GM23338 (cell line): Measurements from ENCODE around the gene SGCD. TPM values are rescaled to one million over a fixed set of nuclear protein-coding genes. Genes with fewer than 3 reads are reported as not detected.

ENCODE experiments used
- ATAC-seq: fragments of 200-7000 bp; cut with Tn5 transposase; 3 replicates; pipeline ENCODE4 v1.9.1; 2020
- DNase-seq: peaks from one replicate; pipeline ENCODE4 v3.0.0-alpha.2; 2015; ENCODE audit warnings: low spot score
- H2AFZ ChIP-seq: fragments of 200-600 bp; sonication (generic); 2 replicates; pipeline ENCODE4 v1.8.0; 2016; ENCODE audit warnings: antibody characterized with exemption, mild to moderate bottlenecking, moderate library complexity
- H3F3A ChIP-seq: fragments of 200-600 bp; sonication (generic); replicated peaks from 2 replicates; pipeline ENCODE4 v1.8.0; 2017; ENCODE audit warnings: antibody characterized with exemption, mixed run types, low read depth
- H3K27ac ChIP-seq: fragments of 200-600 bp; sonication (generic); 2 replicates; pipeline ENCODE4 v1.6.1; 2016; ENCODE audit warnings: low read depth
- H3K27me3 ChIP-seq: fragments of 200-600 bp; sonication (generic); 2 replicates; pipeline ENCODE4 v1.8.0; 2016; ENCODE audit warnings: mild to moderate bottlenecking, mixed run types, moderate library complexity; ENCODE audit not compliant: insufficient read depth
- H3K36me3 ChIP-seq: fragments of 200-600 bp; sonication (generic); 2 replicates; pipeline ENCODE4 v1.8.0; 2016; ENCODE audit warnings: mild to moderate bottlenecking; ENCODE audit not compliant: insufficient read depth
- H3K4me1 ChIP-seq: fragments of 200-600 bp; sonication (generic); 2 replicates; pipeline ENCODE4 v1.8.0; 2016; ENCODE audit warnings: mild to moderate bottlenecking, moderate library complexity; ENCODE audit not compliant: insufficient read depth
- H3K4me2 ChIP-seq: fragments of 200-600 bp; sonication (generic); 2 replicates; pipeline ENCODE4 v1.7.1; 2017; ENCODE audit warnings: mixed run types
- H3K4me3 ChIP-seq: fragments of 200-600 bp; sonication (generic); 2 replicates; pipeline ENCODE4 v1.6.1; 2016; ENCODE audit warnings: mixed run types
- H3K79me2 ChIP-seq: fragments of 200-600 bp; sonication (generic); replicated peaks from 2 replicates; pipeline ENCODE4 v1.8.0; 2017; ENCODE audit warnings: mild to moderate bottlenecking; ENCODE audit not compliant: insufficient read depth
- H3K9me2 ChIP-seq: fragments of 200-600 bp; sonication (generic); 2 replicates; pipeline ENCODE4 v1.8.0; 2017; ENCODE audit not compliant: insufficient read depth
- H4K20me1 ChIP-seq: fragments of 200-600 bp; sonication (generic); replicated peaks from 2 replicates; pipeline ENCODE4 v1.8.0; 2017; ENCODE audit warnings: mild to moderate bottlenecking; ENCODE audit not compliant: insufficient read depth
- H3K27ac Mint-ChIP-seq: 2 replicates; pipeline ENCODE4 v1.8.0; 2020; ENCODE audit warnings: inconsistent platforms, mild to moderate bottlenecking, moderate library complexity, mixed read lengths
- H3K27me3 Mint-ChIP-seq: 3 replicates; pipeline ENCODE4 v1.8.0; 2022; ENCODE audit warnings: low read depth, mild to moderate bottlenecking, moderate library complexity, mixed read lengths, inconsistent platforms; ENCODE audit not compliant: insufficient read depth, poor library complexity
- H3K36me3 Mint-ChIP-seq: 3 replicates; pipeline ENCODE4 v1.8.0; 2021; ENCODE audit warnings: low read depth, mild to moderate bottlenecking, inconsistent platforms, moderate library complexity, mixed read lengths
- H3K4me1 Mint-ChIP-seq: 3 replicates; pipeline ENCODE4 v1.8.0; 2020; ENCODE audit warnings: mild to moderate bottlenecking, inconsistent platforms, mixed read lengths
- H3K4me3 Mint-ChIP-seq: 3 replicates; pipeline ENCODE4 v1.8.0; 2021; ENCODE audit warnings: moderate library complexity, mild to moderate bottlenecking, inconsistent platforms, mixed read lengths
- H3K9me3 Mint-ChIP-seq: 3 replicates; pipeline ENCODE4 v1.8.0; 2020; ENCODE audit warnings: moderate library complexity, mild to moderate bottlenecking, inconsistent platforms, mixed read lengths
- CREB1 ChIP-seq: fragments of 250-450 bp; sonication (Bioruptor Pico); IDR thresholded peaks from 2 replicates; pipeline ENCODE4 v1.5.0; 2020; ENCODE audit warnings: low read depth, mild to moderate bottlenecking, moderate library complexity
- CTCF ChIP-seq, 2 experiments: fragments of 200-600 bp in 1 of 2; sonication (generic) in 1 of 2; conservative IDR thresholded peaks; 2 replicates each; pipeline versions ENCODE4 v1.5.1 to v1.6.1; 2016 to 2017; ENCODE audit warnings: antibody characterized with exemption in 2 of 2, low read depth in 2 of 2, mild to moderate bottlenecking in 2 of 2, moderate library complexity in 1 of 2
- EZH2phosphoT487 ChIP-seq: fragments of 200-600 bp; sonication (generic); IDR thresholded peaks from one replicate; pipeline ENCODE4 v1.8.1; 2018; ENCODE audit warnings: antibody characterized with exemption; ENCODE audit not compliant: unreplicated experiment
- NANOG ChIP-seq: IDR thresholded peaks from 2 replicates; pipeline ENCODE4 v1.6.1; 2016; ENCODE audit warnings: antibody characterized with exemption, borderline replicate concordance
- REST ChIP-seq: IDR thresholded peaks from one replicate; pipeline ENCODE4 v1.6.1; 2018; ENCODE audit warnings: antibody characterized with exemption; ENCODE audit not compliant: unreplicated experiment
- STAT1 ChIP-seq: IDR thresholded peaks from one replicate; pipeline ENCODE4 v1.6.1; 2016; ENCODE audit warnings: antibody characterized with exemption; ENCODE audit not compliant: unreplicated experiment
- ZNF331 ChIP-seq: fragments of 250-450 bp; sonication (Bioruptor Pico); IDR thresholded peaks from 2 replicates; pipeline ENCODE4 v1.5.0; 2020; ENCODE audit warnings: low read depth, mild to moderate bottlenecking, moderate library complexity
- ZNF462 ChIP-seq: fragments of 250-450 bp; sonication (Bioruptor Pico); IDR thresholded peaks from 2 replicates; pipeline ENCODE4 v1.5.0; 2020; ENCODE audit warnings: mild to moderate bottlenecking, moderate library complexity
- polyA plus RNA-seq: library from polyadenylated mRNA; unstranded; fragments of >200 nt; fragmentation: Nextera tagmentation; extraction: Ambion mirVana; gene quantifications from 2 replicates; pipeline ENCODE4 v1.2.1, GENCODE V29; 2016
- total RNA-seq: library from RNA; depleted of rRNA; stranded (reverse); fragments of >200 nt; shearing (Covaris generic); gene quantifications from 2 replicates; pipeline ENCODE4 v1.2.3, GENCODE V29; 2014

The SGCD gene
- total and polyA plus RNA-seq, 2 experiments from 2014 or later, result 0.03 to 0.05 TPM

GRCh38 chr5:156427315-156427714 is 100.4 kb downstream of the SGCD start:
- Histone ChIP-seq H3K4me3 (no peak overlapping the region), H3K27me3 (no peaks in the 10 kb centered on the region), H3K4me1 (peaks cover 6% of the 10 kb centered on the region), H3K9me2 (no peaks in the 10 kb centered on the region), H3K27ac (no peak overlapping the region), H3K36me3 (no peaks in the 10 kb centered on the region), H3K4me2 (no peak overlapping the region), H3F3A (no peaks in the 10 kb centered on the region), H3K79me2 (no peaks in the 10 kb centered on the region), H2AFZ (no peak overlapping the region), H4K20me1 (no peaks in the 10 kb centered on the region)
- H3K36me3 Mint-ChIP-seq, result no peaks in the 10 kb centered on the region
- H3K27ac Mint-ChIP-seq, result no peak overlapping the region
- no peak overlapping the region for H3K4me3 Mint-ChIP-seq
- H3K4me1 Mint-ChIP-seq, result peaks cover 8% of the 10 kb centered on the region
- H3K9me3 Mint-ChIP-seq, result no peaks in the 10 kb centered on the region; the same call in 2 of the 3 replicates
- DNase-seq (no peak), ATAC-seq (no peak)
- TF ChIP-seq NANOG (no peak), EZH2phosphoT487 (no peak), ZNF331 (CRISPR knock-in tag) (no peak)
- peaks cover 2% of the 10 kb centered on the region for H3K27me3 Mint-ChIP-seq

GRCh38 chr5:156431956-156432829 is 105.2 kb downstream of the SGCD start:
- H3K36me3 Mint-ChIP-seq, result no peaks in the 10 kb centered on the region
- TF ChIP-seq EZH2phosphoT487, result no peak
- TF ChIP-seq REST, result no peak
- TF ChIP-seq CREB1 (CRISPR knock-in tag), result no peak
- peak; percentile 32 to 53 for TF ChIP-seq CTCF (conservative IDR thresholded peaks at IDR 0.05; ENCODE audit: low read depth in 2 of 2)
- no peak for TF ChIP-seq ZNF331 (CRISPR knock-in tag)
- no peak for TF ChIP-seq STAT1
- no peak for TF ChIP-seq ZNF462 (CRISPR knock-in tag)
- H3K4me3 Mint-ChIP-seq, result no peak overlapping the region
- H3K4me1 Mint-ChIP-seq, result 0 out of 3 replicates have a peak, but pooled peaks cover 3% of the 10 kb centered on the region
- Histone ChIP-seq H3K36me3 (no peaks in the 10 kb centered on the region), H3K27me3 (no peaks in the 10 kb centered on the region), H4K20me1 (no peaks in the 10 kb centered on the region), H3K79me2 (no peaks in the 10 kb centered on the region), H3K4me2 (no peak overlapping the region), H3K4me3 (no peak overlapping the region), H3F3A (no peaks in the 10 kb centered on the region), H3K9me2 (0 out of 2 replicates have a peak, but pooled peaks cover 2% of the 10 kb centered on the region), H3K27ac (no peak overlapping the region), H2AFZ (no peak overlapping the region), H3K4me1 (no peaks in the 10 kb centered on the region)
- DNase-seq, result peak; percentile 22
- ATAC-seq, result peak; percentile 70
- peak overlapping the region; percentile 63; the same call in 1 of the 2 replicates for H3K27ac Mint-ChIP-seq
- peaks cover 2% of the 10 kb centered on the region for H3K27me3 Mint-ChIP-seq
- H3K9me3 Mint-ChIP-seq, result no peaks in the 10 kb centered on the region; the same call in 2 of the 3 replicates
